HG03045 (cell line): ENCODE results near the gene CDRT15.
"Not testable (repeated sequence)": the region's sequence is repeated elsewhere in the genome, so short reads cannot be mapped to it uniquely, and the experiment has no call there.

Source experiments
- ATAC-seq: cut with Tn5 transposase; IDR thresholded peaks from one replicate; pipeline ENCODE4 v1.9.1; 2021; ENCODE audit warnings: mild to moderate bottlenecking, moderate library complexity; ENCODE audit not compliant: unreplicated experiment

The CDRT15 gene

DNA sequence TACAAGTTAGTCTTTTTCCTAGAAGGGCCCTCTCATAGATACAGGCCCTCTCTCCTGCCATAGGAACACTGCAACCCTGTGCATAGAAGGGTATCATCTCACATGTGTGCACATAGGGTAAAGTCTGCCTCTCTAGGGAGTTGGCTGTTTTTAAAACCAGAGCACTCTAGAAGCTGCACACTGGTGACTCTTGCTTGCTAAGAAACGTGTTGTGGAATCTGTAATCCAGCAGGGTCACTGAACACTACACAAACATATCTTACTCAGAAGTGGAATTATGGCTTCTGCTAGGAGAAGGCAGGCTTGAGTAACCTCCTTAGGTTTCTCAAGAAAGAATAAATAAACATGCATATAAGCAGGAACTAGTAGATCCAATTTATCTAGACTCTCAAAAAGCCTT is 45.9 kb downstream of the CDRT15 start:
- ATAC-seq, result not testable (repeated sequence)

DNA sequence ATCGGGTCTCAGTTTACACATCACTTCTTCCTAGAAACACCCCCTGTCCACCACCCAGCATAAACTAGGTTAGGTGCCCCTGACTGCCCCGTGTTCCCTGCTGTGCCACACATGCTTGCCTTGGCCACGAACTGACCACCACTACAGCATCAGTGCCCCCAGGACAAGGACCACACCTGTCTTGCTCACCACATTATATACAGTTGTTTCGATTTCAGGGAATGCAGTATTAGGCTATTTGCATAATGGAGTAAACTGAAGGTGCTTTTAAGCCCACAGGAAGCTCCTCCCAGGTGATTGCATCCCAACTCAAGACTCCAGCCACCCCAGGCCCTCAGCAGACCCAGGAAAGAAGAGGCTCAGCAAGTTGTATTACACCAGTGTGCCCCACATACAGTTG is 50.2 kb downstream of the CDRT15 start:
- not testable (repeated sequence) for ATAC-seq
